Spleen (tissue), 11 donors: ENCODE data around the gene C5orf24. TPM values are rescaled to one million over a fixed set of nuclear protein-coding genes. Genes with fewer than 3 reads are reported as not detected.

Experiments used
- DNase-seq: peaks from one replicate; pipeline ENCODE4 v3.0.0-alpha.2; 2020
- H3K27ac ChIP-seq, 8 donors: fragments of 200-600 bp; sonication (generic) in 7 of 8; 1 replicate in 4 of 8; 2 replicates in 4 of 8; pipeline versions ENCODE4 v1.5.0 to v1.8.0; 2016 to 2021; ENCODE audit warnings: inconsistent platforms in 4 of 8, mild to moderate bottlenecking in 4 of 8, moderate library complexity in 1 of 8
- H3K27me3 ChIP-seq, 7 donors: fragments of 200-600 bp; sonication (generic) in 6 of 7; replicated peaks in 1 of 7; 1 replicate in 4 of 7; 2 replicates in 3 of 7; pipeline versions ENCODE4 v1.5.0 to v1.8.0; 2016 to 2021; ENCODE audit warnings: inconsistent platforms in 3 of 7, mild to moderate bottlenecking in 1 of 7
- H3K36me3 ChIP-seq, 6 donors: fragments of 200-600 bp; sonication (generic) in 5 of 6; 1 replicate in 4 of 6; 2 replicates in 2 of 6; pipeline versions ENCODE4 v1.5.0 to v1.8.0; 2016 to 2021; ENCODE audit warnings: inconsistent platforms in 2 of 6
- H3K4me1 ChIP-seq, 6 donors: fragments of 200-600 bp; sonication (generic) in 5 of 6; 1 replicate in 3 of 6; 2 replicates in 3 of 6; pipeline versions ENCODE4 v1.5.0 to v1.8.0; 2016 to 2021; ENCODE audit warnings: inconsistent platforms in 3 of 6
- H3K4me3 ChIP-seq, 8 donors: fragments of 200-600 bp; sonication (generic) in 7 of 8; 1 replicate in 4 of 8; 2 replicates in 4 of 8; pipeline versions ENCODE4 v1.5.0 to v1.8.0; 2016 to 2021; ENCODE audit warnings: inconsistent platforms in 4 of 8, mild to moderate bottlenecking in 4 of 8, moderate library complexity in 2 of 8
- H3K9me3 ChIP-seq, 8 donors: fragments of 200-600 bp; sonication (generic) in 7 of 8; 1 replicate in 4 of 8; 2 replicates in 4 of 8; pipeline versions ENCODE4 v1.5.0 to v1.8.0; 2016 to 2021; ENCODE audit warnings: inconsistent platforms in 4 of 8
- CTCF ChIP-seq, 11 experiments: fragments of 200-600 bp in 7 of 11; fragments of 450-650 bp in 4 of 11; sonication (generic) in 4 of 11; IDR thresholded peaks in 8 of 11; conservative IDR thresholded peaks in 3 of 11; 1 replicate in 7 of 11; 2 replicates in 4 of 11; pipeline versions ENCODE4 v1.4.0 to v1.8.0; 2016 to 2021; ENCODE audit warnings: antibody characterized with exemption in 11 of 11, inconsistent platforms in 4 of 11, mild to moderate bottlenecking in 1 of 11
- POLR2A ChIP-seq, 3 donors: fragments of 450-650 bp; IDR thresholded peaks; one replicate each; pipeline ENCODE4 v1.5.1; 2017; ENCODE audit warnings: antibody characterized with exemption in 3 of 3, mild to moderate bottlenecking in 1 of 3
- POLR2AphosphoS5 ChIP-seq, 3 donors: sonication (generic); formaldehyde crosslinking; IDR thresholded peaks; one replicate each; pipeline ENCODE4 v1.5.1; 2017; ENCODE audit warnings: antibody characterized with exemption in 3 of 3
- WGBS, 5 donors: extraction: QIAGEN DNeasy Blood & Tissue Kit in 3 of 5; methylation state at CpG; one replicate each; pipeline versions ENCODE4 v1.1.5 to v1.1.7; 2013 to 2018; 5-methylcytosine and 5-hydroxymethylcytosine counted together
- intact Hi-C: fragments of 100-400 bp; cut with DNase I; formaldehyde crosslinking; loops from one replicate; pipeline ENCODE4 v1.15.0; 2023; ENCODE audit warnings: low total_unique reads
- polyA plus RNA-seq, 3 donors: library from polyadenylated mRNA; stranded (reverse); fragments of 200-250 nt; gene quantifications; one replicate each; pipeline ENCODE4 v1.2.1, GENCODE V29; 2013
- total RNA-seq, 7 donors: library from RNA; depleted of rRNA in 3 of 7; stranded (reverse); fragments of >200 nt in 3 of 7; fragmentation: NEBNext Ultra II Directional in 4 of 7; extraction: Animal tissue kit (Norgen Biotek cat#: 25700) in 4 of 7; gene quantifications; one replicate each; pipeline versions ENCODE4 v1.1.0 to v1.2.1, GENCODE V29; 2016 to 2021
- donor health status: healthy with polysubstance abuse.
- donor health status: DM: no; HTN: no; CAD: no; lungs with moderate emphysema.
- donor health status: DM: no; HTN: no; CAD: no.
- donor health status: Bipolar disorder and iron deficiency.
- donor health status: healthy.
- donor health status: DM: no; HTN: no; CAD: no.
- donor health status: DM: yes; HTN: yes; CAD: no.

Gene C5orf24
- total and polyA plus RNA-seq, 10 donors: 12.3 to 48.1 (median 33.0) TPM

GRCh38 chr5:134905246-134905996 is 59.7 kb downstream of the C5orf24 start:
- 0 to 1% (median 0%) methylated on average over 34 to 54 of the region's 54 CpGs for WGBS, 5 donors
- Histone ChIP-seq H3K4me3 (peak overlapping the region; percentile 74 to 99 (median 94)), H3K9me3 (no peaks in the 10 kb centered on the region), H3K27ac (peak overlapping the region; percentile 94 to 100 (median 99)), H3K36me3 (peaks cover 0 to 25% (median 5%) of the 10 kb centered on the region in 6 donors), H3K27me3 (no peaks in the 10 kb centered on the region), H3K4me1 (peaks cover 0 to 43% (median 27%) of the 10 kb centered on the region in 6 donors)
- intact Hi-C loops: no loop called here
- peak; percentile 76 for DNase-seq
- TF ChIP-seq CTCF (IDR thresholded peaks at IDR 0.05 in 8 of 11, conservative IDR thresholded peaks at IDR 0.05 in 3 of 11): peak; percentile 57 to 88 (median 79)
- TF ChIP-seq POLR2A (IDR thresholded peaks at IDR 0.05): no peak
- peak; percentile 8 to 39 (median 11) for TF ChIP-seq POLR2AphosphoS5 (IDR thresholded peaks at IDR 0.05)

- no peak overlapping the region for H3K4me3 ChIP-seq
- H3K9me3 ChIP-seq: no peaks in the 10 kb centered on the region
- TF ChIP-seq CTCF (IDR thresholded peaks at IDR 0.05 in 8 of 11, conservative IDR thresholded peaks at IDR 0.05 in 3 of 11) (no peak), POLR2AphosphoS5 (IDR thresholded peaks at IDR 0.05) (no peak), POLR2A (IDR thresholded peaks at IDR 0.05) (no peak)
- peak overlapping the region in 1 of 8 donors; percentile 100 for H3K27ac ChIP-seq
- H3K4me1 ChIP-seq: peaks cover 0 to 38% (median 24%) of the 10 kb centered on the region in 6 donors
- intact Hi-C loops: no loop called here
- no peak for DNase-seq
- no peaks in the 10 kb centered on the region for H3K27me3 ChIP-seq
- peaks cover 0 to 30% (median 10%) of the 10 kb centered on the region in 6 donors for H3K36me3 ChIP-seq
- 86 to 100% (median 96%) methylated on average over 1 of the region's 1 CpG for WGBS, 5 donors
These were observed 61.0 kb downstream of the C5orf24 start for GRCh38 chr5:134906811-134907210.

Other genes starting within 250 kb of the C5orf24 start
- gene SAR1B, start 213.1 kb upstream of the C5orf24 start, total RNA-seq: 10 to 100 TPM; 40.2 to 68.6 (median 52.0) TPM
- gene SAR1B, start 213.1 kb upstream of the C5orf24 start, polyA plus RNA-seq: 10 to 100 TPM in 2 of 3 donors, 1 to 10 TPM in 1; 7.8 to 14.5 (median 11.5) TPM
- gene SEC24A, start 197.2 kb upstream of the C5orf24 start, total RNA-seq: 10 to 100 TPM; 20.7 to 36.3 (median 26.2) TPM
- gene SEC24A, start 197.2 kb upstream of the C5orf24 start, polyA plus RNA-seq: 1 to 10 TPM; 2.3 to 4.3 (median 2.9) TPM
- gene CAMLG, start 107.4 kb upstream of the C5orf24 start, total RNA-seq: 10 to 100 TPM; 16.3 to 30.5 (median 22.0) TPM
- 10 to 100 TPM; 36.1 to 55.7 (median 48.5) TPM for gene CAMLG, start 107.4 kb upstream of the C5orf24 start, polyA plus RNA-seq
- 10 to 100 TPM; 41.2 to 74.2 (median 54.5) TPM for gene DDX46, start 87.2 kb upstream of the C5orf24 start, total RNA-seq
- 10 to 100 TPM; 10.7 to 19.1 (median 14.4) TPM for gene DDX46, start 87.2 kb upstream of the C5orf24 start, polyA plus RNA-seq
- 100 to 1,000 TPM in 1 of 7 donors, 10 to 100 TPM in 6; 45.9 to 109 (median 63.4) TPM for gene TXNDC15, start 28.4 kb downstream of the C5orf24 start, total RNA-seq
- 10 to 100 TPM; 37.4 to 60.8 (median 39.8) TPM for gene TXNDC15, start 28.4 kb downstream of the C5orf24 start, polyA plus RNA-seq
- 10 to 100 TPM in 5 of 7 donors, 1 to 10 TPM in 2; 8.1 to 15.8 (median 10.2) TPM for gene PCBD2, start 59.2 kb downstream of the C5orf24 start, total RNA-seq
- 1 to 10 TPM; 2.8 to 5.9 (median 4.3) TPM for gene PCBD2, start 59.2 kb downstream of the C5orf24 start, polyA plus RNA-seq
- gene CATSPER3, start 121.9 kb downstream of the C5orf24 start, total RNA-seq: under 1 TPM in 4 of 7 donors, not detected in 3; 0.40 to 0.89 (median 0.65) TPM
- gene CATSPER3, start 121.9 kb downstream of the C5orf24 start, polyA plus RNA-seq: under 1 TPM; 0.35 to 0.44 (median 0.39) TPM
- gene PITX1, start 188.3 kb downstream of the C5orf24 start, total RNA-seq: under 1 TPM in 1 of 7 donors, not detected in 6; 0.98 TPM
- gene PITX1, start 188.3 kb downstream of the C5orf24 start, polyA plus RNA-seq: under 1 TPM; 0.04 to 0.38 (median 0.09) TPM